Activated T-cell treated with anti-CD3 and anti-CD28 coated beads, Interleukin-2, amount 50 U/mL, for 24 hours (primary cell): ENCODE results near the gene MEPE.

Experiments used
- DNase-seq: peaks from one replicate; pipeline ENCODE4 v3.0.0-alpha.2; 2020
- H3K27ac Mint-ChIP-seq: 2 replicates; pipeline ENCODE4 v1.8.0; 2020; ENCODE audit warnings: mild to moderate bottlenecking, mixed read lengths
- H3K27me3 Mint-ChIP-seq: 2 replicates; pipeline ENCODE4 v1.8.0; 2020; ENCODE audit warnings: mixed read lengths
- H3K36me3 Mint-ChIP-seq: 2 replicates; pipeline ENCODE4 v1.8.0; 2020; ENCODE audit warnings: low read depth, mixed read lengths
- H3K4me1 Mint-ChIP-seq: 2 replicates; pipeline ENCODE4 v1.8.0; 2020; ENCODE audit warnings: low read depth, mixed read lengths
- H3K4me3 Mint-ChIP-seq: 2 replicates; pipeline ENCODE4 v1.8.0; 2020; ENCODE audit warnings: mild to moderate bottlenecking, moderate library complexity, mixed read lengths
- H3K9me3 Mint-ChIP-seq: 2 replicates; pipeline ENCODE4 v1.8.0; 2020; ENCODE audit warnings: mixed read lengths

Gene MEPE

DNA sequence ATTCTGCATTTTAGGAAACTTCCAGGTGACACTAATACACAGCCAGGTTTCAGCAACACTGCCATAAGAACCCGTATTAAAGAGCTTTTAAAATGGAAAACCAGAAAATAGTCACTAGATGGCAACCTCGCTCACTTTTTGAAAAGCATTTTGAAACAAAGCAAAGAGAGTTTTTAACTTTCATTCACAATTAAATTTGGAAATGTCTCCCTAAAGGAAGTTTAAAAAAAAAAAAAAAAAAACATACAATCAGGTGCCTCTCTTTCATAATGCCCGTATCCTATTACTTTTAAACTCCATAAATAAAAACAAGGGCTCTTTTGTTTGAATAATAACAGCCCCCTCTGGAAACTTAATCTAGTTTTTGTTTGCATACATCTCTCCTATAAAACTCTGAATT, 20.3 kb downstream of the MEPE start:
- Mint-ChIP-seq H3K27ac (no peak overlapping the region), H3K27me3 (peaks cover 7% of the 10 kb centered on the region), H3K4me3 (no peak overlapping the region), H3K4me1 (peaks cover 12% of the 10 kb centered on the region), H3K9me3 (no peaks in the 10 kb centered on the region), H3K36me3 (no peaks in the 10 kb centered on the region)
- no peak for DNase-seq

- H3K27ac Mint-ChIP-seq, result no peak overlapping the region
- H3K27me3 Mint-ChIP-seq, result peaks cover 8% of the 10 kb centered on the region
- no peaks in the 10 kb centered on the region for H3K9me3 Mint-ChIP-seq
- H3K4me1 Mint-ChIP-seq, result peaks cover 9% of the 10 kb centered on the region
- DNase-seq, result no peak
- H3K36me3 Mint-ChIP-seq, result no peaks in the 10 kb centered on the region
- no peak overlapping the region for H3K4me3 Mint-ChIP-seq
Observed at GRCh38 chr4:87853891-87854290, 21.1 kb downstream of the MEPE start.

GRCh38 chr4:87855559-87855958, 22.8 kb downstream of the MEPE start:
- Mint-ChIP-seq H3K4me1 (no peaks in the 10 kb centered on the region), H3K36me3 (no peaks in the 10 kb centered on the region), H3K27ac (no peak overlapping the region), H3K4me3 (no peak overlapping the region), H3K27me3 (peaks cover 9% of the 10 kb centered on the region), H3K9me3 (no peaks in the 10 kb centered on the region)
- no peak for DNase-seq

GRCh38 chr4:87856816-87857215, 24.0 kb downstream of the MEPE start:
- Mint-ChIP-seq H3K27me3 (peaks cover 13% of the 10 kb centered on the region), H3K9me3 (no peaks in the 10 kb centered on the region), H3K36me3 (no peaks in the 10 kb centered on the region), H3K27ac (no peak overlapping the region), H3K4me1 (no peaks in the 10 kb centered on the region), H3K4me3 (no peak overlapping the region)
- DNase-seq, result no peak

- H3K27ac Mint-ChIP-seq, result no peak overlapping the region
- no peaks in the 10 kb centered on the region for H3K36me3 Mint-ChIP-seq
- H3K4me1 Mint-ChIP-seq, result no peaks in the 10 kb centered on the region
- H3K4me3 Mint-ChIP-seq, result no peak overlapping the region
- H3K9me3 Mint-ChIP-seq, result no peaks in the 10 kb centered on the region
- no peak for DNase-seq
- peaks cover 13% of the 10 kb centered on the region for H3K27me3 Mint-ChIP-seq
Observed at GRCh38 chr4:87857789-87858188, 25.0 kb downstream of the MEPE start.

GRCh38 chr4:87862236-87862635, 29.5 kb downstream of the MEPE start:
- DNase-seq, result no peak
- no peaks in the 10 kb centered on the region for H3K9me3 Mint-ChIP-seq
- peaks cover 13% of the 10 kb centered on the region for H3K27me3 Mint-ChIP-seq
- no peak overlapping the region for H3K27ac Mint-ChIP-seq
- H3K36me3 Mint-ChIP-seq, result no peaks in the 10 kb centered on the region
- H3K4me3 Mint-ChIP-seq, result no peak overlapping the region
- H3K4me1 Mint-ChIP-seq, result no peaks in the 10 kb centered on the region

GRCh38 chr4:87863486-87863885, 30.7 kb downstream of the MEPE start:
- H3K4me1 Mint-ChIP-seq, result no peaks in the 10 kb centered on the region
- DNase-seq, result no peak
- peaks cover 11% of the 10 kb centered on the region for H3K27me3 Mint-ChIP-seq
- H3K9me3 Mint-ChIP-seq, result no peaks in the 10 kb centered on the region
- no peak overlapping the region for H3K27ac Mint-ChIP-seq
- no peak overlapping the region for H3K4me3 Mint-ChIP-seq
- H3K36me3 Mint-ChIP-seq, result no peaks in the 10 kb centered on the region

GRCh38 chr4:87864321-87864720, 31.6 kb downstream of the MEPE start:
- Mint-ChIP-seq H3K9me3 (no peaks in the 10 kb centered on the region), H3K27ac (no peak overlapping the region), H3K27me3 (peaks cover 8% of the 10 kb centered on the region), H3K4me3 (no peak overlapping the region), H3K4me1 (no peaks in the 10 kb centered on the region), H3K36me3 (no peaks in the 10 kb centered on the region)
- DNase-seq, result no peak

GRCh38 chr4:87865288-87865687, 32.5 kb downstream of the MEPE start:
- H3K27ac Mint-ChIP-seq, result no peak overlapping the region
- no peak for DNase-seq
- H3K36me3 Mint-ChIP-seq, result no peaks in the 10 kb centered on the region
- H3K4me3 Mint-ChIP-seq, result no peak overlapping the region
- H3K9me3 Mint-ChIP-seq, result no peaks in the 10 kb centered on the region
- no peaks in the 10 kb centered on the region for H3K4me1 Mint-ChIP-seq
- peaks cover 13% of the 10 kb centered on the region for H3K27me3 Mint-ChIP-seq

GRCh38 chr4:87865960-87866598, 33.3 kb downstream of the MEPE start:
- no peaks in the 10 kb centered on the region for H3K9me3 Mint-ChIP-seq
- H3K27me3 Mint-ChIP-seq, result peaks cover 13% of the 10 kb centered on the region
- DNase-seq, result no peak
- H3K36me3 Mint-ChIP-seq, result no peaks in the 10 kb centered on the region
- no peak overlapping the region for H3K27ac Mint-ChIP-seq
- no peaks in the 10 kb centered on the region for H3K4me1 Mint-ChIP-seq
- H3K4me3 Mint-ChIP-seq, result no peak overlapping the region

DNA sequence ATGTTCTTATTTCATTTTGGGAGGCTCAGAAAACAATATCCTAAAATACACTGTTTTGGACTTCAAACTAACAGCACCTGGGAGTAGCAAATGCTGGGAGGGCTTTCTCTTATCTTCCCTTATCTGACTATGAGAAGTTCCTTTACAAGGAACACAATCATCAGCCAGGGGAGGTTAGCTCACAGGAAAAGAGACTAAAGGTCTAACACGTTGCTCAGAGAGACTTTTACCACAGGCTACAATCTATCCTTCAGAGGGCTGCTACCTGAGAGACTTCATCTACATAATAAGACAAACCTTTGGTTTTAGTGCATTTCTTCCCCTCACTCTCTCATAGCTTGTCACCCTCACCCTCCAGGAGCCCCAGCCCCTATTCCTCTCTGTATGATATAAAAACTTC, 35.8 kb downstream of the MEPE start:
- H3K36me3 Mint-ChIP-seq, result no peaks in the 10 kb centered on the region
- no peaks in the 10 kb centered on the region for H3K9me3 Mint-ChIP-seq
- H3K4me1 Mint-ChIP-seq, result no peaks in the 10 kb centered on the region
- no peak for DNase-seq
- no peak overlapping the region for H3K4me3 Mint-ChIP-seq
- H3K27ac Mint-ChIP-seq, result no peak overlapping the region
- H3K27me3 Mint-ChIP-seq, result peaks cover 22% of the 10 kb centered on the region

DNA sequence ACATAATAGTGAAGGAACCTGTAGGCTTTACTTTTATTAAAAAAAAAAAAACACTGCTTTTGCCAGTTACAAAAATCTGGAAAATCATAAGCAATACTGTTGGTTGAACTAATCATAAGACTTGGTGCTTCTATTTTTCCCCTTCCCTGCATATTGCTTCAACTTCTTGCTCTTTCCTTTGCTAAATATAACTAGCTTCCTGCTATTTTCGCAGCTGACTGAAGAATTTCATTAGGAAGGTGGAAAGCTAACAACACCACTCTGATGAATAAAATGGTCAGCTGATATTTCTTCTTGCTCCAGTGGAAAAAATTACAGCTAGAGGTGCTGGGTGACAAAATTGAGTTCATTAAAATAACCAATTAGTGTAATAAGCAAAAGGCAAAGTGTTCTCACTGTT, 39.3 kb downstream of the MEPE start:
- peaks cover 34% of the 10 kb centered on the region for H3K27me3 Mint-ChIP-seq
- H3K36me3 Mint-ChIP-seq, result no peaks in the 10 kb centered on the region
- no peaks in the 10 kb centered on the region for H3K9me3 Mint-ChIP-seq
- no peak overlapping the region for H3K4me3 Mint-ChIP-seq
- H3K27ac Mint-ChIP-seq, result no peak overlapping the region
- DNase-seq, result no peak
- no peaks in the 10 kb centered on the region for H3K4me1 Mint-ChIP-seq

- DNase-seq, result no peak
- Mint-ChIP-seq H3K4me3 (no peak overlapping the region), H3K27ac (no peak overlapping the region), H3K9me3 (no peaks in the 10 kb centered on the region), H3K36me3 (no peaks in the 10 kb centered on the region), H3K4me1 (no peaks in the 10 kb centered on the region), H3K27me3 (peaks cover 28% of the 10 kb centered on the region)
Observed at GRCh38 chr4:87875191-87875590, 42.4 kb downstream of the MEPE start.

DNA sequence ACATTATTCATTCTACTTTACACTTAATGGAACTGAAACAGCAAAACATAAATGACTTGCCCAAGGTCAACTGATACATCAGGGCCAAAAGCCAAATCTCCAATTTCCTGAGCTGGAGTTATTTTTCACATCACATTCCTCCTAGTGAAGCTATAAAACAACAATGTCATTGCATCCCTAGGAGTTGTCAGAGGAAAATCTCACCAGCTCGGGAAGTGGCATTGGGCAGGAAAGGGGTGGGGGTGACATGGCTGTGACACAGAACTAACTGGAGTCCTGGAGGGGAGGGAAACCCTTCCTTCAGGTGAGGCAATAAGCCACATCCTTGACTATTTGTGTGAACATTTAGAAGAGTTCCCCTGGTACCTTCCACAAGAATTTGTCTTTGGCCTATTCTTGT, 47.3 kb downstream of the MEPE start:
- H3K4me3 Mint-ChIP-seq, result no peak overlapping the region
- no peaks in the 10 kb centered on the region for H3K4me1 Mint-ChIP-seq
- H3K36me3 Mint-ChIP-seq, result no peaks in the 10 kb centered on the region
- H3K27ac Mint-ChIP-seq, result no peak overlapping the region
- H3K9me3 Mint-ChIP-seq, result no peaks in the 10 kb centered on the region
- peaks cover 30% of the 10 kb centered on the region for H3K27me3 Mint-ChIP-seq
- DNase-seq, result no peak

DNA sequence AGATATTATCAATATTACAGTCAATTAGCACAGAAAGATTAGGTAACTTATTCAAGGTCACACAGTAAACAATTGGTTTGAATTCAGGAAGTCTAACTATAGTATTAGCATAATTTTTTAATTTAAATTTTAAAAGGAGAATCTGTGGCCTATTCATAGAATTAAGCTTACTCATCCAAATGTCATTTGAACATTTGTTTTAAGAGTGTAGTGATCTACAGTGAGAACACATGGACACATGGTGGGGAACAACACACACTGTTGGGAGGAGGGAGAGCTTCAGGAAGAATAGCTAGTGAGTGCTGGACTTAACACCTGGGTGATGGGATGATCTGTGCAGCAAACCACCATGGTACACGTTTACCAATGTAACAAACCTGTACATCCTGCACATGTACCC, 48.3 kb downstream of the MEPE start:
- Mint-ChIP-seq H3K4me1 (no peaks in the 10 kb centered on the region), H3K4me3 (no peak overlapping the region), H3K27me3 (peaks cover 35% of the 10 kb centered on the region), H3K9me3 (no peaks in the 10 kb centered on the region), H3K27ac (no peak overlapping the region), H3K36me3 (no peaks in the 10 kb centered on the region)
- DNase-seq, result no peak

GRCh38 chr4:87882321-87882720, 49.6 kb downstream of the MEPE start:
- no peaks in the 10 kb centered on the region for H3K4me1 Mint-ChIP-seq
- no peak overlapping the region for H3K4me3 Mint-ChIP-seq
- no peaks in the 10 kb centered on the region for H3K36me3 Mint-ChIP-seq
- peaks cover 38% of the 10 kb centered on the region for H3K27me3 Mint-ChIP-seq
- no peak for DNase-seq
- no peaks in the 10 kb centered on the region for H3K9me3 Mint-ChIP-seq
- H3K27ac Mint-ChIP-seq, result no peak overlapping the region
